DND-41 (cell line): Measurements from ENCODE around the gene MEGF6.

Source experiments
- EZH2 ChIP-seq: IDR thresholded peaks from 3 replicates; pipeline ENCODE4 v1.6.1; 2012; ENCODE audit warnings: borderline replicate concordance, low read depth, mild to moderate bottlenecking, moderate library complexity, low read length, inconsistent platforms; ENCODE audit not compliant: severe bottlenecking
- TF ChIP-seq, protein P1 (sequence below): IDR thresholded peaks from 2 replicates; pipeline ENCODE4 v1.5.1; 2012; ENCODE audit warnings: borderline replicate concordance, low read length, moderate library complexity, mild to moderate bottlenecking; ENCODE audit not compliant: poor library complexity, severe bottlenecking; ENCODE audit errors: extremely low read depth

DNA sequence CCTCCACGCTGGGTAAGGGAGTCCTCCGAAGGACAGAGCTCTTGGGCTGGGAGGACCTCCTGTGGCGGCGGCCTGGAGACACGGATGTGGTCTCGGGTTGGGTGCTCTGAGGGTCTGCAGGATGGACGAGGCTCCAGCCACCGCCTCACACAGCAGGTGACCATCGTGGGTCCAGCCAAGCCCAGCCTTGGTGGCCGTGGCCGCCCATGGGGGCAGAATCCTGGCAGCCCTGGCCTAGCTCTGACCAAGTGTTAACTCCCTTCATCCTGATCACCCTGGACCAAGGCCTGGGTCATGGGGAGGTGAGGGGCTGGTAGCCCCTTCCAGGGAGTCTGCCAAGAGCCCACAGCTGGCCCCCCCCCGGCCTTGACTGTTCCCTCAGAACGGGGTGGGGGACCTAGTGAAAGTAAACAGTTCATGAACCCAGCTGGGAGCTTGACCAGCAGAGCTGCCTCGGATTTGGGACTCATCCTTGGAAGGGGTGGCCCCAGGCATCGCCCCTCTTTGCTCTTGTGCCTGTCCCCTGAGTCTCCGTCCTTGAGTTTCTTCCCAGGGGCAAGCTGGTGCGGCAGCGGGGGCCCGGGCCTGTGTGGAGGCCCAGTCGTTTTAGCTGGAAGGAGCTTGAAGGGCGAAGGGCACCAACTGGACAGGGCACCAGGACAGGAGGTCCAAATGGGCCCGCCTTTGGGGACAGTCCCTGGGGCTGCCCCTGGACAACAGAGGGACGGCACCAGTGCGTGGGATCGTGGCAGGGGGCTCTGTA lies 139.0 kb downstream of the MEGF6 start:
- no peak for TF ChIP-seq EZH2
- TF ChIP-seq, protein P1, sequence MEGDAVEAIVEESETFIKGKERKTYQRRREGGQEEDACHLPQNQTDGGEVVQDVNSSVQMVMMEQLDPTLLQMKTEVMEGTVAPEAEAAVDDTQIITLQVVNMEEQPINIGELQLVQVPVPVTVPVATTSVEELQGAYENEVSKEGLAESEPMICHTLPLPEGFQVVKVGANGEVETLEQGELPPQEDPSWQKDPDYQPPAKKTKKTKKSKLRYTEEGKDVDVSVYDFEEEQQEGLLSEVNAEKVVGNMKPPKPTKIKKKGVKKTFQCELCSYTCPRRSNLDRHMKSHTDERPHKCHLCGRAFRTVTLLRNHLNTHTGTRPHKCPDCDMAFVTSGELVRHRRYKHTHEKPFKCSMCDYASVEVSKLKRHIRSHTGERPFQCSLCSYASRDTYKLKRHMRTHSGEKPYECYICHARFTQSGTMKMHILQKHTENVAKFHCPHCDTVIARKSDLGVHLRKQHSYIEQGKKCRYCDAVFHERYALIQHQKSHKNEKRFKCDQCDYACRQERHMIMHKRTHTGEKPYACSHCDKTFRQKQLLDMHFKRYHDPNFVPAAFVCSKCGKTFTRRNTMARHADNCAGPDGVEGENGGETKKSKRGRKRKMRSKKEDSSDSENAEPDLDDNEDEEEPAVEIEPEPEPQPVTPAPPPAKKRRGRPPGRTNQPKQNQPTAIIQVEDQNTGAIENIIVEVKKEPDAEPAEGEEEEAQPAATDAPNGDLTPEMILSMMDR, result no peak
